IPS-20b (cell line): ENCODE measurements around the gene NUDT16L1.

ENCODE experiments used
- H3K27ac ChIP-seq: one replicate; pipeline ENCODE4 v1.5.1; 2013; ENCODE audit warnings: low read length
- H3K27me3 ChIP-seq: 2 replicates; pipeline ENCODE4 v1.6.1; 2013; ENCODE audit warnings: mild to moderate bottlenecking, low read length, inconsistent platforms; ENCODE audit not compliant: insufficient read depth
- H3K36me3 ChIP-seq: 2 replicates; pipeline ENCODE4 v1.6.1; 2013; ENCODE audit warnings: low read depth, mild to moderate bottlenecking, inconsistent platforms, low read length, moderate library complexity; ENCODE audit not compliant: insufficient read depth
- H3K4me1 ChIP-seq: 2 replicates; pipeline ENCODE4 v1.6.1; 2013; ENCODE audit warnings: mild to moderate bottlenecking, control low read depth, inconsistent platforms, low read length, moderate library complexity; ENCODE audit not compliant: insufficient read depth
- H3K4me3 ChIP-seq: 2 replicates; pipeline ENCODE4 v1.5.1; 2013; ENCODE audit warnings: mild to moderate bottlenecking, low read length, inconsistent platforms
- H3K9ac ChIP-seq: 2 replicates; pipeline ENCODE4 v1.6.1; 2013; ENCODE audit warnings: low read depth, mild to moderate bottlenecking, inconsistent platforms, low read length, moderate library complexity
- H3K9me3 ChIP-seq: 2 replicates; pipeline ENCODE4 v1.6.1; 2013; ENCODE audit warnings: mild to moderate bottlenecking, low read depth, low read length, inconsistent platforms; ENCODE audit not compliant: insufficient read depth

NUDT16L1 gene

DNA sequence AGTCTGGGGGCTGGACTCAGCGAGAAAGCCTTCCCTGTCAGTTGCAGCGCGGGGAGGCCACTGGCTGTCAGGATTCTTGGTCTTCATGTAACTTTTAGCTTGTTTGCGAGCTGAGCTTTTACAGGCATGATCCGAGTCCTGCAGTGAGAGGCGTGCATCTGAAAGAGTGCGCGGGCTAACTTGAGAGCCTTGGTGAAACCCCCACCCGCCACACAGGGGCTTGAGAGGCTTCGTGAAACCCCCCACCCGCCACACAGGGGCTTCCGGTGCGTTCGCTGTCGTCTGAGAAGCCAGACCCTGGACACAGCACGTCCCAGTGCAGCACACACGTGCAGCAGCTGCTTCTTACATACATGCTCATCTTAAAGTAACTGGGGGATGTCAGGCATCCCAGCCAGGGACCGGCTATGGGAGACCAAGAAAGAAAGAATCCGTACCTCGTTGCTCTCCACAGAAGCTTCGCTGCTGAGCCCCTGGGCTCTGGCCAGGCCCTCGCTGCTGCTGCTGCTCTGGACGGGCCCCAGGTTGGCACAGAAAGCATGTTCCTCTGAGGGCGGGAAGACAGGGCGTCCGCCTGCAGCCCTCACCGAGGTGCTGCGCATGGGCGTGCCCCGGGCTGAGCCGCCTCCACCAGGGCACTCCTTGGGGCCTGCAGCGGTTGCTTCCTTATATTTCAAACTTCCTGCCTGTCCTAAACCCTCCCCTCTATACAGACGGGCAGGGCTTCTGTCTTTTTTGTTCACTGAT, 7.8 kb downstream of the NUDT16L1 start:
- Histone ChIP-seq H3K27me3 (no peaks in the 10 kb centered on the region), H3K36me3 (peaks cover 77% of the 10 kb centered on the region), H3K9ac (no peak overlapping the region), H3K27ac (no peak overlapping the region), H3K4me3 (no peak overlapping the region), H3K4me1 (no peaks in the 10 kb centered on the region), H3K9me3 (no peaks in the 10 kb centered on the region)

GRCh38 chr16:4701791-4702465, 8.6 kb downstream of the NUDT16L1 start:
- H3K9ac ChIP-seq, result no peak overlapping the region
- H3K27me3 ChIP-seq, result no peaks in the 10 kb centered on the region
- no peak overlapping the region for H3K27ac ChIP-seq
- no peaks in the 10 kb centered on the region for H3K9me3 ChIP-seq
- no peak overlapping the region for H3K4me3 ChIP-seq
- no peaks in the 10 kb centered on the region for H3K4me1 ChIP-seq
- peaks cover 78% of the 10 kb centered on the region for H3K36me3 ChIP-seq

DNA sequence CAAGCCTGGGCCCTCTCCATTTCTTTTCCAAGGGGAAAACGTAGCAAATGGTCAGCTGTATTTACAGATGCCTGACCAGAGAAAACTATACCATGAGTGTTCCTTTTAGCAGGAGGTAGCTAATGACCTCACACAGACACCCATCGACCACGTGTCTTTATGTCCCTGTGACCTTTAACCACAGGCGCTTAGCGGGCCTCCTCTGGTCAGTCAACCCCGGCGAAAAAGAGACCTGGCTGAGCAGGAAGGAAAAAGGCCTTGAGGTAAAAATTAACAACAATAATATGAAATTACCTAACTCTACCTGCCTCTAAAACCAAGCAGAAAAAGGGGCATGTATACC, 9.1 kb downstream of the NUDT16L1 start:
- H3K4me3 ChIP-seq, result no peak overlapping the region
- H3K27me3 ChIP-seq, result no peaks in the 10 kb centered on the region
- H3K9me3 ChIP-seq, result no peaks in the 10 kb centered on the region
- no peak overlapping the region for H3K9ac ChIP-seq
- peaks cover 78% of the 10 kb centered on the region for H3K36me3 ChIP-seq
- no peaks in the 10 kb centered on the region for H3K4me1 ChIP-seq
- H3K27ac ChIP-seq, result no peak overlapping the region

- H3K27ac ChIP-seq, result no peak overlapping the region
- H3K4me3 ChIP-seq, result no peak overlapping the region
- no peak overlapping the region for H3K9ac ChIP-seq
- H3K4me1 ChIP-seq, result no peaks in the 10 kb centered on the region
- H3K9me3 ChIP-seq, result no peaks in the 10 kb centered on the region
- H3K36me3 ChIP-seq, result peaks cover 70% of the 10 kb centered on the region
- no peaks in the 10 kb centered on the region for H3K27me3 ChIP-seq
These were observed 10.5 kb downstream of the NUDT16L1 start for GRCh38 chr16:4703906-4704305.

GRCh38 chr16:4704491-4704890, 11.1 kb downstream of the NUDT16L1 start:
- H3K9ac ChIP-seq, result no peak overlapping the region
- peaks cover 66% of the 10 kb centered on the region for H3K36me3 ChIP-seq
- H3K4me1 ChIP-seq, result no peaks in the 10 kb centered on the region
- H3K4me3 ChIP-seq, result no peak overlapping the region
- no peaks in the 10 kb centered on the region for H3K9me3 ChIP-seq
- H3K27me3 ChIP-seq, result no peaks in the 10 kb centered on the region
- H3K27ac ChIP-seq, result no peak overlapping the region

DNA sequence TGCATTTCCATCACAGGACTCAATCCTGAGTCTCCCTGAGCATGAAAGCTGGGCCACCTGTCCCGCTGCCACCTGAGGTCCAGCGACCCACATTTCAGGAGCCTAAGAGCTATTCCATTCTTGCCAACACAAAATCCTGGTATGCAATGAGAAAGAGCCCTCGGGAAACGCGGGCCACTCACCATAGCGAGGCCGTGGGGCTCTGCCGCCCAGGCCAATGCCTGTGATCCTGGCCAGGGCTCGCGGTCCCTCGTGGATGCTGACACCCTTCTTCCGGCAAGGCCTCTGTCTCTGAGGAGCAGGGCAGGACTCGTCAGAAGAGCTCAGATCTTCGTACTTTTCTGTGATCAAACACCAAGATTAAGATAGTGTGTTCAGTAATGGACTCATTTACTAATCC, 11.6 kb downstream of the NUDT16L1 start:
- Histone ChIP-seq H3K4me3 (no peak overlapping the region), H3K27ac (no peak overlapping the region), H3K9me3 (no peaks in the 10 kb centered on the region), H3K9ac (no peak overlapping the region), H3K36me3 (peaks cover 66% of the 10 kb centered on the region), H3K27me3 (no peaks in the 10 kb centered on the region), H3K4me1 (no peaks in the 10 kb centered on the region)

GRCh38 chr16:4706871-4707270, 13.5 kb downstream of the NUDT16L1 start:
- no peak overlapping the region for H3K4me3 ChIP-seq
- no peaks in the 10 kb centered on the region for H3K4me1 ChIP-seq
- no peak overlapping the region for H3K9ac ChIP-seq
- no peaks in the 10 kb centered on the region for H3K27me3 ChIP-seq
- peaks cover 61% of the 10 kb centered on the region for H3K36me3 ChIP-seq
- H3K27ac ChIP-seq, result no peak overlapping the region
- no peaks in the 10 kb centered on the region for H3K9me3 ChIP-seq

DNA sequence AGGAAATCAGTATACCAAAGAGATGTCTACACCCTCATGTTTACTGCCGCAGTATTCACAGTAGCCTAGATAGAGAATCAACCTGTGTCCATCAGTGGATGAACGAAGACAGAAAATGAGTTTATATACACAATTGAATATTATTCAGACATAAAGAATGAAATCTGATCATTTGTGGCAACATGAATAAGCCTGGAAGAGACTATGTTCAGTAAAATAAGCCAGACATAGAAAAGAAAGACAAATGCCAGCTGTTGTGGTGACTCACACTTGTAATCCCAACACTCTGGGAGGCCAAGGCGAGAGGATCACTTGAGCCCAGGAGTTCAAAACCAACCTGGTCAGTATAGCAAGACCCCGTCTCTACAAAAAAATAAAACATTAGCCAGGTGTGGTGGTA, 16.1 kb downstream of the NUDT16L1 start:
- Histone ChIP-seq H3K9ac (no peak overlapping the region), H3K27ac (no peak overlapping the region), H3K27me3 (no peaks in the 10 kb centered on the region), H3K4me3 (no peak overlapping the region), H3K9me3 (no peaks in the 10 kb centered on the region), H3K36me3 (peaks cover 68% of the 10 kb centered on the region), H3K4me1 (peaks cover 11% of the 10 kb centered on the region; the same call in 1 of the 2 replicates)

DNA sequence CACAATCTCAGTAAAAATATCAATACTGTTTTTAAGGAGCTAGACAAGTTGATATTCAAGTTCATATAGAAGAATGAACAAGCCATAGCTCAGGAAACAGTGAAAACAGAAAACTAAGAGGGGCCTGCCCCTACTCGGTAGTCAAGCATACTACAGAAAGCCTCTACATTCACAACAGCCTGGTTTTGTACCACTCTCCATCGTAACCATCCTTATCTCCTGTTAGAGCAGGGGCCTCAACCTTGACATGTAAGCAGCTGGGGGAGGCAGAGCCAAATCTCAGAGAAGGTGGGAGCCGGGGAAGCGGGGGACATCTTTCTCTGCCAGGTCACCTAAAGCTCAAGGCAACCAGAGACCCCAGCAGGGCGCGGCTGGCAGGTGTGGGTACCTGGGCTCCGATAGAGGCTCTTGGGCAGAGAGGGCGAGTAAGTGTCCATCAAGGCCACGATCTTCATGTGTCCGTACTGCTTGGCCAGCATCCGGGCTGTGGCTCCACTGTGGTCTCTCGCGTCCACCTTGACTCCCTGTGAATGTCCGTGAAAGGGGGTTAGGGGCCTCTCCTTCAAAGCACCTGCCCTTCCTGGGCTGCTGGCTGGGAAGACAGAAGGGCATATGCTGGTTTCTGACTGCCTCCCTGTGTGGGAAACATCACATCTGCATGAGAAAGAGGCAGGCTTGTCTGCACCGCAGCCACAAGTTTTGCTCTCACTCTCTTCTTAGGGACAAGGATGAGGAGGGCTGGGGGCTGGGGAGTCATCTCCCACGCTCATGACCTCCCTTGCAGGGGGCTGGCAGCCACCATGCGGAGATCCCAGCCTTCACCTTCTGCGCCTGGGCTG, 20.5 kb downstream of the NUDT16L1 start:
- peaks cover 53% of the 10 kb centered on the region for H3K36me3 ChIP-seq

GRCh38 chr16:4714996-4715395, 21.6 kb downstream of the NUDT16L1 start:
- no peaks in the 10 kb centered on the region for H3K27me3 ChIP-seq
- H3K4me1 ChIP-seq, result peaks cover 21% of the 10 kb centered on the region; the same call in 1 of the 2 replicates
- no peaks in the 10 kb centered on the region for H3K9me3 ChIP-seq
- no peak overlapping the region for H3K27ac ChIP-seq
- H3K4me3 ChIP-seq, result no peak overlapping the region
- peaks cover 45% of the 10 kb centered on the region for H3K36me3 ChIP-seq
- no peak overlapping the region for H3K9ac ChIP-seq

More for the DNA sequence above, 20.5 kb downstream of the NUDT16L1 start:
- Histone ChIP-seq H3K4me3 (peak overlapping the region; percentile 34; the same call in 1 of the 2 replicates), H3K9me3 (no peaks in the 10 kb centered on the region), H3K4me1 (peaks cover 17% of the 10 kb centered on the region; the same call in 1 of the 2 replicates), H3K27me3 (no peaks in the 10 kb centered on the region), H3K9ac (0 out of 2 replicates have a peak overlapping the region, but pooled peaks have one; percentile 24), H3K27ac (no peak overlapping the region)

- Histone ChIP-seq H3K27me3 (no peaks in the 10 kb centered on the region), H3K4me1 (peaks cover 21% of the 10 kb centered on the region; the same call in 1 of the 2 replicates), H3K9me3 (no peaks in the 10 kb centered on the region), H3K36me3 (peaks cover 27% of the 10 kb centered on the region), H3K27ac (no peak overlapping the region), H3K9ac (no peak overlapping the region), H3K4me3 (no peak overlapping the region)
These were observed 25.1 kb downstream of the NUDT16L1 start for GRCh38 chr16:4718466-4718865.
